Left lung (tissue), 10 donors: ENCODE results near the gene CES4A. TPM values are rescaled to one million over a fixed set of nuclear protein-coding genes. Genes with fewer than 3 reads are reported as not detected.

Source experiments
- ATAC-seq: fragments of 200-7000 bp; cut with Tn5 transposase; one replicate; pipeline ENCODE4 v1.9.1; 2020; ENCODE audit warnings: moderate library complexity
- DNase-seq, 4 donors: peaks; one replicate each; pipeline ENCODE4 v3.0.0-alpha.2; 2013 to 2020
- H3K27ac ChIP-seq, 2 donors: fragments of 200-600 bp; sonication (generic) in 1 of 2; one replicate each; pipeline versions ENCODE4 v1.5.0 to v1.8.0; 2020 to 2021
- H3K27me3 ChIP-seq, 2 donors: fragments of 200-600 bp; sonication (generic) in 1 of 2; one replicate each; pipeline versions ENCODE4 v1.5.0 to v1.8.0; 2020 to 2021
- H3K36me3 ChIP-seq, 2 donors: fragments of 200-600 bp; sonication (generic) in 1 of 2; one replicate each; pipeline versions ENCODE4 v1.5.0 to v1.8.0; 2020 to 2021
- H3K4me1 ChIP-seq, 2 donors: fragments of 200-600 bp; one replicate each; pipeline ENCODE4 v1.8.0; 2021
- H3K4me3 ChIP-seq, 2 donors: fragments of 200-600 bp; sonication (generic) in 1 of 2; one replicate each; pipeline versions ENCODE4 v1.5.0 to v1.8.0; 2020 to 2021; ENCODE audit warnings: mild to moderate bottlenecking in 1 of 2
- H3K9me3 ChIP-seq, 2 donors: fragments of 200-600 bp; sonication (generic) in 1 of 2; one replicate each; pipeline versions ENCODE4 v1.5.0 to v1.8.0; 2020 to 2021
- CTCF ChIP-seq, 2 donors: fragments of 200-600 bp; sonication (generic) in 1 of 2; IDR thresholded peaks; one replicate each; pipeline versions ENCODE4 v1.5.0 to v1.8.0; 2021; ENCODE audit warnings: antibody characterized with exemption in 2 of 2
- intact Hi-C, 2 donors: fragments of 100-400 bp; cut with DNase I; formaldehyde crosslinking; loops; one replicate each; pipeline versions ENCODE4 v1.11.2 to v1.14.2; 2022
- polyA plus RNA-seq, 6 donors: library from polyadenylated mRNA; unstranded; fragments of 120-200 nt; gene quantifications; one replicate each; pipeline ENCODE4 v1.2.1, GENCODE V29; 2013; ENCODE audit not compliant: insufficient read length in 6 of 6
- total RNA-seq, 2 donors: library from RNA; stranded (reverse); fragmentation: NEBNext Ultra II Directional; extraction: Animal tissue kit (Norgen Biotek cat#: 25700); gene quantifications; one replicate each; pipeline ENCODE4 v1.2.1, GENCODE V29; 2021
- donor health status: DM: no; HTN: yes; CAD: no.
- donor health status: DM: no; HTN: no; CAD: no.

CES4A gene
- total and polyA plus RNA-seq, 8 donors, result 6.1 to 14.3 (median 8.0) TPM

- TF ChIP-seq CTCF (IDR thresholded peaks at IDR 0.05), result peak; percentile 8 to 27
- Histone ChIP-seq H3K27me3 (peaks cover 0 to 38% of the 10 kb centered on the region in 2 donors), H3K4me1 (peaks cover 5 to 17% of the 10 kb centered on the region in 2 donors), H3K36me3 (no peaks in the 10 kb centered on the region), H3K9me3 (no peaks in the 10 kb centered on the region), H3K27ac (peak overlapping the region; percentile 33), H3K4me3 (peak overlapping the region; percentile 38 to 49)
- intact Hi-C loops, result loop anchor here in 1 of 2 donors (10.0 kb wide), 1 partner anchor 141 kb away; the partner anchor contains the start of genes B3GNT9, FBXL8 and TRADD
- ATAC-seq, result peak; percentile 60
- peak; percentile 63 to 92 (median 86) for DNase-seq
These were observed 25.6 kb downstream of the CES4A start for GRCh38 chr16:67013823-67014633.

GRCh38 chr16:67014634-67015312 lies 26.4 kb downstream of the CES4A start:
- no peaks in the 10 kb centered on the region for H3K36me3 ChIP-seq
- intact Hi-C loops, result loop anchor here in 1 of 2 donors (10.0 kb wide), 1 partner anchor 140 kb away; the partner anchor contains the start of genes B3GNT9, FBXL8 and TRADD
- DNase-seq (peak in 1 of 4 donors; percentile 4), ATAC-seq (no peak)
- H3K9me3 ChIP-seq, result no peaks in the 10 kb centered on the region
- H3K4me1 ChIP-seq, result peaks cover 5 to 17% of the 10 kb centered on the region in 2 donors
- H3K27me3 ChIP-seq, result peaks cover 0 to 38% of the 10 kb centered on the region in 2 donors
- H3K27ac ChIP-seq, result peak overlapping the region in 1 of 2 donors; percentile 33
- TF ChIP-seq CTCF (IDR thresholded peaks at IDR 0.05), result no peak
- peak overlapping the region; percentile 38 to 49 for H3K4me3 ChIP-seq

- no peak for ATAC-seq
These were observed 26.9 kb downstream of the CES4A start for GRCh38 chr16:67015313-67015731.

GRCh38 chr16:67016143-67016542 lies 27.8 kb downstream of the CES4A start:
- Histone ChIP-seq H3K36me3 (no peaks in the 10 kb centered on the region), H3K27me3 (peaks cover 0 to 38% of the 10 kb centered on the region in 2 donors), H3K9me3 (no peaks in the 10 kb centered on the region), H3K4me1 (peaks cover 5 to 17% of the 10 kb centered on the region in 2 donors), H3K4me3 (no peak overlapping the region), H3K27ac (no peak overlapping the region)
- ATAC-seq (no peak), DNase-seq (peak in 1 of 4 donors; percentile 10)
- no peak for TF ChIP-seq CTCF (IDR thresholded peaks at IDR 0.05)
- intact Hi-C loops, result loop anchor here in 1 of 2 donors (10.0 kb wide), 1 partner anchor 139 kb away; the partner anchor contains the start of genes B3GNT9, FBXL8 and TRADD

More at GRCh38 chr16:67015313-67015731, 26.9 kb downstream of the CES4A start:
- intact Hi-C loops, result loop anchor here in 1 of 2 donors (10.0 kb wide), 1 partner anchor 139 kb away; the partner anchor contains the start of genes B3GNT9, FBXL8 and TRADD
- no peak for TF ChIP-seq CTCF (IDR thresholded peaks at IDR 0.05)
- Histone ChIP-seq H3K4me3 (no peak overlapping the region), H3K27ac (no peak overlapping the region), H3K36me3 (no peaks in the 10 kb centered on the region), H3K27me3 (peaks cover 0 to 38% of the 10 kb centered on the region in 2 donors), H3K4me1 (peaks cover 5 to 17% of the 10 kb centered on the region in 2 donors), H3K9me3 (no peaks in the 10 kb centered on the region)
- peak in 1 of 4 donors; percentile 24 for DNase-seq
